Measurements from ENCODE around the gene ACSL1. TPM values are rescaled to one million over a fixed set of nuclear protein-coding genes. Genes with fewer than 3 reads are reported as not detected.

ACSL1 gene
- total and polyA plus RNA-seq, 2 of the 8 experiments (the other 6 are each of a cell fraction or from before 2014, with no cell fraction given): 2.3 to 8.7 TPM

GRCh38 chr4:184706453-184706852 lies 119.3 kb downstream of the ACSL1 start:
- H3K36me3 ChIP-seq (ENCODE audit: control insufficient read depth in 2 of 4, insufficient read depth in 4 of 4, low read length in 3 of 4): peaks cover 12 to 91% (median 62%) of the 10 kb centered on the region in 4 experiments
- POLR2A ChIA-PET (ENCODE audit: partially characterized antibody): interaction anchor here (2.6 kb wide), 1 partner anchor 26 kb away, joined by 8 read pairs; no protein-coding TSS in a partner anchor
- TF ChIP-seq YY1 (IDR thresholded peaks at IDR 0.05; ENCODE audit: low read depth, low read length): no peak
- TF ChIP-seq BRCA1 (IDR thresholded peaks at IDR 0.05; ENCODE audit: low read depth, low read length): no peak
- TF ChIP-seq NRF1 (IDR thresholded peaks at IDR 0.05; ENCODE audit: low read depth, low read length): no peak
- TF ChIP-seq USF2 (IDR thresholded peaks at IDR 0.05; ENCODE audit: low read length): no peak
- TF ChIP-seq SP2 (IDR thresholded peaks at IDR 0.05; ENCODE audit: low read length): no peak
- TF ChIP-seq SAP30 (IDR thresholded peaks at IDR 0.05; ENCODE audit: insufficient read depth, insufficient replicate concordance, low read length): no peak
- no peak for TF ChIP-seq POU5F1 (IDR thresholded peaks at IDR 0.05; ENCODE audit: low read depth, low read length)
- no peak for TF ChIP-seq SIX5 (IDR thresholded peaks at IDR 0.05; ENCODE audit: low read depth, low read length)
- TF ChIP-seq ASH2L (IDR thresholded peaks at IDR 0.05; ENCODE audit: low read length): no peak
- no peak for TF ChIP-seq TBP (IDR thresholded peaks at IDR 0.05; ENCODE audit: low read depth, low read length)
- no peak for TF ChIP-seq CEBPB (IDR thresholded peaks at IDR 0.05; ENCODE audit: low read depth, low read length)
- no peak for TF ChIP-seq ATF2 (IDR thresholded peaks at IDR 0.05; ENCODE audit: low read length)

More at GRCh38 chr4:184706453-184706852, 119.3 kb downstream of the ACSL1 start:
- no peak overlapping the region for H3K23ac ChIP-seq (ENCODE audit: insufficient read length)
- H3K4me3 ChIP-seq (ENCODE audit: extremely low read depth in 1 of 4, insufficient read depth in 2 of 4, low read depth in 3 of 4, low read length in 4 of 4): no peak overlapping the region
- no peak overlapping the region for H2BK5ac ChIP-seq (ENCODE audit: low read depth, low read length)
- H3K4me1 ChIP-seq (replicated peaks in 1 of 4; ENCODE audit: control insufficient read depth in 3 of 4, insufficient read depth in 4 of 4, low read length in 3 of 4): no peaks in the 10 kb centered on the region; a peak in 1 of 7 replicates
- no peak overlapping the region for H3K9ac ChIP-seq (replicated peaks in 1 of 4; ENCODE audit: extremely low read depth in 1 of 4, low read depth in 3 of 4, low read length in 3 of 4)
- H2BK120ac ChIP-seq (replicated peaks; ENCODE audit: low read depth, low read length): no peak overlapping the region
- FAIRE-seq (no peak), DNase-seq (ENCODE audit: low read depth in 1 of 2, low spot score in 2 of 2) (no peak)
- H3K23me2 ChIP-seq (ENCODE audit: low read depth, low read length): no peaks in the 10 kb centered on the region
- no peak overlapping the region for H3K18ac ChIP-seq (ENCODE audit: extremely low read depth, low read length)
- H4K20me1 ChIP-seq (replicated peaks in 1 of 2; ENCODE audit: control insufficient read depth in 1 of 2, insufficient read depth in 2 of 2, low read length in 2 of 2): peaks cover 0 to 12% of the 10 kb centered on the region in 2 experiments
- CTCF ChIA-PET (ENCODE audit: partially characterized antibody): interaction anchor here (0.6 to 1.6 kb wide), 3 partner anchors 9 to 442 kb away, joined by 3 to 8 read pairs (median 3); no protein-coding TSS in a partner anchor
- H4K91ac ChIP-seq (replicated peaks; ENCODE audit: insufficient read length, low read length): no peak overlapping the region
- no peak overlapping the region for H2BK20ac ChIP-seq (ENCODE audit: low read length)
- 90% methylated on average over 1 of the region's 1 CpG; no CpG with 5 or more reads in 1 of the 2 experiments for WGBS, 2 experiments (ENCODE audit: extremely low coverage in 1 of 2, insufficient coverage in 1 of 2, insufficient read length in 1 of 2, insufficient replicate concordance in 2 of 2, low coverage in 1 of 2, low lambda C conversion rate in 2 of 2, missing lambda C conversion rate in 1 of 2)
- H3K27me3 ChIP-seq (replicated peaks in 1 of 4; ENCODE audit: control insufficient read depth in 3 of 4, extremely low read depth in 1 of 4, insufficient read depth in 3 of 4, low read length in 3 of 4): no peaks in the 10 kb centered on the region
- H3K27ac ChIP-seq (ENCODE audit: low read depth, low read length): no peak overlapping the region
- no peak overlapping the region for H3K56ac ChIP-seq (replicated peaks; ENCODE audit: insufficient read length, low read depth, low read length)
- H2AFZ ChIP-seq (ENCODE audit: low read length): no peak overlapping the region
- no peaks in the 10 kb centered on the region for H3K9me3 ChIP-seq (ENCODE audit: insufficient read depth in 2 of 2, low read depth in 1 of 2, low read length in 1 of 2)
- H3K79me1 ChIP-seq (ENCODE audit: low read depth, low read length): 0 out of 2 replicates have a peak, but pooled peaks cover 5% of the 10 kb centered on the region
- no peak overlapping the region for H4K5ac ChIP-seq (ENCODE audit: insufficient read length, low read depth, low read length)
- H4K8ac ChIP-seq (ENCODE audit: extremely low read depth, insufficient read depth, low read length): no peak overlapping the region
- H3K14ac ChIP-seq (ENCODE audit: insufficient read length): no peak overlapping the region
- no peak overlapping the region for H2BK15ac ChIP-seq (ENCODE audit: low read length)
- no peak overlapping the region for H2BK12ac ChIP-seq (ENCODE audit: low read depth, low read length)
- H3K4ac ChIP-seq (replicated peaks; ENCODE audit: insufficient read length, low read depth, low read length): no peak overlapping the region
- H3K4me2 ChIP-seq (ENCODE audit: insufficient read depth in 1 of 2, low read depth in 2 of 2, low read length in 2 of 2): no peak overlapping the region
- H2AK5ac ChIP-seq (ENCODE audit: low read depth, low read length): no peak overlapping the region
- H3K79me2 ChIP-seq (ENCODE audit: control insufficient read depth in 1 of 2, insufficient read depth in 2 of 2, low read length in 2 of 2): peaks cover 0 to 19% of the 10 kb centered on the region in 2 experiments; a peak in 1 of 4 replicates

Data from H1 (cell line).